ENCODE data around the gene PLEKHA7. TPM values are rescaled to one million over a fixed set of nuclear protein-coding genes. Genes with fewer than 3 reads are reported as not detected.
"Not testable (repeated sequence)": the region's sequence is repeated elsewhere in the genome, so short reads cannot be mapped to it uniquely, and the experiment has no call there.

The PLEKHA7 gene, protein sequence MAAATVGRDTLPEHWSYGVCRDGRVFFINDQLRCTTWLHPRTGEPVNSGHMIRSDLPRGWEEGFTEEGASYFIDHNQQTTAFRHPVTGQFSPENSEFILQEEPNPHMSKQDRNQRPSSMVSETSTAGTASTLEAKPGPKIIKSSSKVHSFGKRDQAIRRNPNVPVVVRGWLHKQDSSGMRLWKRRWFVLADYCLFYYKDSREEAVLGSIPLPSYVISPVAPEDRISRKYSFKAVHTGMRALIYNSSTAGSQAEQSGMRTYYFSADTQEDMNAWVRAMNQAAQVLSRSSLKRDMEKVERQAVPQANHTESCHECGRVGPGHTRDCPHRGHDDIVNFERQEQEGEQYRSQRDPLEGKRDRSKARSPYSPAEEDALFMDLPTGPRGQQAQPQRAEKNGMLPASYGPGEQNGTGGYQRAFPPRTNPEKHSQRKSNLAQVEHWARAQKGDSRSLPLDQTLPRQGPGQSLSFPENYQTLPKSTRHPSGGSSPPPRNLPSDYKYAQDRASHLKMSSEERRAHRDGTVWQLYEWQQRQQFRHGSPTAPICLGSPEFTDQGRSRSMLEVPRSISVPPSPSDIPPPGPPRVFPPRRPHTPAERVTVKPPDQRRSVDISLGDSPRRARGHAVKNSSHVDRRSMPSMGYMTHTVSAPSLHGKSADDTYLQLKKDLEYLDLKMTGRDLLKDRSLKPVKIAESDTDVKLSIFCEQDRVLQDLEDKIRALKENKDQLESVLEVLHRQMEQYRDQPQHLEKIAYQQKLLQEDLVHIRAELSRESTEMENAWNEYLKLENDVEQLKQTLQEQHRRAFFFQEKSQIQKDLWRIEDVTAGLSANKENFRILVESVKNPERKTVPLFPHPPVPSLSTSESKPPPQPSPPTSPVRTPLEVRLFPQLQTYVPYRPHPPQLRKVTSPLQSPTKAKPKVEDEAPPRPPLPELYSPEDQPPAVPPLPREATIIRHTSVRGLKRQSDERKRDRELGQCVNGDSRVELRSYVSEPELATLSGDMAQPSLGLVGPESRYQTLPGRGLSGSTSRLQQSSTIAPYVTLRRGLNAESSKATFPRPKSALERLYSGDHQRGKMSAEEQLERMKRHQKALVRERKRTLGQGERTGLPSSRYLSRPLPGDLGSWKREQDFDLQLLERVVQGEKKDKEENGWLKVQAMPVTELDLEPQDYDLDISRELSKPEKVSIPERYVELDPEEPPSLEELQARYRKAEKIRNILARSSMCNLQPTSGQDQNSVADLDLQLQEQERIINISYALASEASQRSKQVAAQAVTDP
- polyA plus RNA-seq (2012; ENCODE audit: insufficient read depth, insufficient read length, low read depth): 9.8 TPM

DNA sequence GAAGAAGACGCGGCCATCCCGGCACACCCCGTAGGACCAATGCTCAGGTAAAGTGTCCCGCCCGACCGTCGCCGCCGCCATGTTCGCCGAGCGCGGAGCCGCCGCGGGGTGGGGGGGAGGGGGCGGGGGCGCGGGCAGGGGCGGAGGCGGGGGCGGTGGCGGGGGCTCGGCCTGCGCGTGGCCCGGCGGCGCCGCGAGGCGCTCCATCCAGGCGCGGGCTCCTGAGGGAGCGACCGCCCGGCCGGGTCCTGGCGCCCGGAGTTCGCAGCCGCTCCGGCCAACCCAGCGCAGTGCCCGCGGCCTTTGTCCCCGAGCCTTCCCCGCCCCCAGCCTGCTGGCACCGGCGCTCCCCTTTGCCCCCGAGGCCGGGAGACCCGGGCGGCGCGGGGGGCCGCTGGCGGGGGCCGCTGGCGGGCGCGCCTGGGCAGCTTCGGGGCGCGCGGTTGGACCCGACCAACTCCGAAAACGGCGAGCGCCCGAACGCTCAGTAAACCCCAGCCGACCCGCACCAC is at the start of gene PLEKHA7:
TSS of gene PLEKHA7 (minus strand) at position 94 of the 512 bp plus-strand sequence. CDS start at position 81, 13 bp downstream.
- DNase-seq: peak; percentile 16
- Histone ChIP-seq H3K4me3 (ENCODE audit: low read depth, low read length) (peak within 1 kb of the TSS; percentile 61), H3K9me3 (no peaks in the 10 kb centered on the region), H3K36me3 (no peaks in the 10 kb centered on the region), H3K27me3 (no peaks in the 10 kb centered on the region), H3K4me1 (no peaks in the 10 kb centered on the region)
- TF ChIP-seq, protein P1, sequence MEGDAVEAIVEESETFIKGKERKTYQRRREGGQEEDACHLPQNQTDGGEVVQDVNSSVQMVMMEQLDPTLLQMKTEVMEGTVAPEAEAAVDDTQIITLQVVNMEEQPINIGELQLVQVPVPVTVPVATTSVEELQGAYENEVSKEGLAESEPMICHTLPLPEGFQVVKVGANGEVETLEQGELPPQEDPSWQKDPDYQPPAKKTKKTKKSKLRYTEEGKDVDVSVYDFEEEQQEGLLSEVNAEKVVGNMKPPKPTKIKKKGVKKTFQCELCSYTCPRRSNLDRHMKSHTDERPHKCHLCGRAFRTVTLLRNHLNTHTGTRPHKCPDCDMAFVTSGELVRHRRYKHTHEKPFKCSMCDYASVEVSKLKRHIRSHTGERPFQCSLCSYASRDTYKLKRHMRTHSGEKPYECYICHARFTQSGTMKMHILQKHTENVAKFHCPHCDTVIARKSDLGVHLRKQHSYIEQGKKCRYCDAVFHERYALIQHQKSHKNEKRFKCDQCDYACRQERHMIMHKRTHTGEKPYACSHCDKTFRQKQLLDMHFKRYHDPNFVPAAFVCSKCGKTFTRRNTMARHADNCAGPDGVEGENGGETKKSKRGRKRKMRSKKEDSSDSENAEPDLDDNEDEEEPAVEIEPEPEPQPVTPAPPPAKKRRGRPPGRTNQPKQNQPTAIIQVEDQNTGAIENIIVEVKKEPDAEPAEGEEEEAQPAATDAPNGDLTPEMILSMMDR (IDR thresholded peaks at IDR 0.05; ENCODE audit: low read depth, low read length): no peak

DNA sequence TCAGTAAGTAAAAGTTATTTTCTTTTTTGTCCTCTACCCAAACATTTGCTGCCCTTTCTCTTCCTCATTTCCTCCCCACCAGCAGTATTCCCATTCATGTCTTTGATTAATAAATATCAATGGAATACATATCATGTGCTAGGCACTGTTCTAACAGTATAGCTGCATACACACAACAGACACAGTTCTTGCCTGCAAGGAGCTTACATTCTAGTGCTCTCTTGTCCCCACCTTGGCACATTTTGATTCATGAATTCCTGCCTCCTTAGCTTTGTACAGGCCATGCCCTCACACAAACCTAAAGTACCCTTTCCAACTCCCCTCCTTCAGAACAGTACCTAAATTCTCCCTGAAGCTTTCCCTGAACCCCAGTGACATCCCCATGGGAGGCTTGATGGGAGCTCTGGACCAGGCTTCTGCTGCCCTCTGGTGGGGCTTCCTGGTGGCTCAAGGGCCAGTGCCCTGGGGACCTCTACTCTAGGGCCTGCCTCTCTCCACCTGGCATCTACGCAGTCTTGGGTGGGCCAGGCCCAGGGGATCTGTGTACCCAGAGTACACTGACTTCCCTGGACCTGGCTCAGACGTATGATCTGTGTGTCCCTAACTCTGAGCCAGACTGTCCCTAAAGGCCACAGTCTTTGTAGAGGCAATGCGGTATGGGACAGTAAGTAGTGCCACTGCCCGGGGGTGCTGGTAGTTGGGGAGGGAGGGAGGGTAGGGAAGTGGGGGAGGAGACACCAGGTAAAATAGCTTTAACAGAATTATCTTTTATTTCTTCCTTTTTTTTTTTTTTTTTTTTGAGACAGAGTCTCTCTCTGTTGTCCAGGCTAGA is 49.2 kb upstream of the PLEKHA7 start:
- TF ChIP-seq, protein P1 (IDR thresholded peaks at IDR 0.05; ENCODE audit: low read depth, low read length): peak; percentile 69
- Histone ChIP-seq H3K4me1 (no peaks in the 10 kb centered on the region), H3K36me3 (no peaks in the 10 kb centered on the region), H3K9me3 (no peaks in the 10 kb centered on the region), H3K27me3 (no peaks in the 10 kb centered on the region), H3K4me3 (ENCODE audit: low read depth, low read length) (no peak overlapping the region)
- peak; percentile 63 for DNase-seq

DNA sequence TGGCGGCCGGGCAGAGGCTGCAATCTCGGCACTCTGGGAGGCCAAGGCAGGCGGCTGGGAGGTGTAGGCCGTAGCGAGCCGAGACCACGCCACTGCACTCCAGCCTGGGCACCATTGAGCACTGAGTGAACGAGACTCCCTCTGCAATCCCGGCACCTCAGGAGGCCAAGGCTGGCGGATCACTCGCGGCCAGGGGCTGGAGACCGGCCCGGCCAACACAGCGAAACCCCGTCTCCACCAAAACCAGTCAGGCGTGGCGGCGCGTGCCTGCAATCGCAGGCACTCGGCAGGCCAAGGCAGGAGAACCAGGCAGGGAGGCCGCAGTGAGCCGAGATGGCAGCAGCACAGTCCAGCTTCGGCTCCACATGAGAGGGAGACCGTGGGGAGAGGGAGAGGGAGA is 36.9 kb upstream of the PLEKHA7 start:
- not testable (repeated sequence) for H3K4me3 ChIP-seq (ENCODE audit: low read depth, low read length); H3K36me3 ChIP-seq; H3K4me1 ChIP-seq; H3K27me3 ChIP-seq; DNase-seq; H3K9me3 ChIP-seq

DNA sequence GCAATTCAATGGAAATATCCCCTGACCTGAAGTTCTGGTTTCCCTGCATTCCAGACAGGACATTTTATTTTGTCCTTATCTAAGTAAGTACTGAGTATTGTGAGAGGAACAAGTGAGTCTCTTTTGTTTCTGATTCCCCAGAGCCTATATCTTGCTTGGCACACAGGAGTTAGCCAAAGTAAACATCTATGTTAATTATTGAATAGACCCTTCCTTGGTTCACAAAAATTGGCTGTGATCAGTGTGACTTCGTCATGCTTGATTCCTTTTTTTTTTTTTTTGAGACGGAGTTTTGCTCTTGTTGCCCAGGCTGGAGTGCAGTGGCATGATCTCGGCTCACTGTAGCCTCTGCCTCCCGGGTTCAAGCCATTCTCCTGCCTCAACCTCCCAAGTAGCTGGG is 34.3 kb upstream of the PLEKHA7 start:
- not testable (repeated sequence) for H3K9me3 ChIP-seq; H3K27me3 ChIP-seq; H3K36me3 ChIP-seq; DNase-seq; H3K4me3 ChIP-seq (ENCODE audit: low read depth, low read length); H3K4me1 ChIP-seq

DNA sequence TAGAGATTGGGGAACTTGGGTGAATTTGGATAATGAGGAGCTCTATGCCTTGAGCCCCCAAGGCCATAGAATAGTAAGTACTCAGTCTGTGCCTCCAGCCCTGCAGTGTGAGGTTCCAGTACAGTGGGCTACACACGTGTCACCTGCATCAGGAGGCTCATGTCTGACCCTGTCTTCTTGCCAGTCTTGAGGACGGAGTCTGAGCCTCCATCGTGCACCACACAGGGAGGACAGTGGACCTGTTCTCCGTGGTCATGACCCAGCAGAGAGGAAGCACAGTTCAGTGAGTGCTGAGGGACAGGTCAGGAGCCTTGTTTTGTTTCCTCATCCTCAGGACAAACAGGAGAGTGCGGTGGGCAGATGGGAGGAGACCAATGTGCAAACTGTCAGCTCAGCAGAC is 32.5 kb upstream of the PLEKHA7 start:
- no peak for DNase-seq
- Histone ChIP-seq H3K27me3 (no peaks in the 10 kb centered on the region), H3K4me3 (ENCODE audit: low read depth, low read length) (no peak overlapping the region), H3K9me3 (no peaks in the 10 kb centered on the region), H3K36me3 (no peaks in the 10 kb centered on the region), H3K4me1 (no peaks in the 10 kb centered on the region)
- TF ChIP-seq, protein P1 (IDR thresholded peaks at IDR 0.05; ENCODE audit: low read depth, low read length): no peak

Data from BE2C (cell line).